ENCODE results near the gene STK38. TPM values are rescaled to one million over a fixed set of nuclear protein-coding genes. Genes with fewer than 3 reads are reported as not detected.
"Not testable (repeated sequence)": the region's sequence is repeated elsewhere in the genome, so short reads cannot be mapped to it uniquely, and the experiment has no call there.

Gene STK38
- total RNA-seq, 1 experiment from 2014 or later: 67.6 TPM

DNA sequence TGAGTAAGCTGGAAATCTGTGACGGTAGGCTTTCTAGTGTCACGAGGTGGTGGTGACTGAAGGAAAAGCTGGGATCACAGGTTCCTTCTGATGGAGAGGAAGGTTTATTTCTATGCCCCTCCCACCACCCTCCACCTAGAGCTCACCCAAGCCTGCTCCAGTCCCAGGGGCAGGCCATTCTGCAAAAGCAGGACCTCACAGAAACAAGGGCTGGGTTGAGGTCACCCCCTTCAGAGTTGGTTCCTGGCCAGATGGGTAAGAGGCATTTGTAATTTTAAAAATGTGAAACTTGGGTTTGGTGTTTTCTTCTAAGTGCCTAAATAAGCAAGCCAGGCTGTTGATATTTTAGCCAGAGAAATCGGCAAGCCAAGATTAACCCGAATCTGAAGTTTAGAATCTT is 57.9 kb downstream of the STK38 start:
- DNase-seq (ENCODE audit: low read depth): no peak

DNA sequence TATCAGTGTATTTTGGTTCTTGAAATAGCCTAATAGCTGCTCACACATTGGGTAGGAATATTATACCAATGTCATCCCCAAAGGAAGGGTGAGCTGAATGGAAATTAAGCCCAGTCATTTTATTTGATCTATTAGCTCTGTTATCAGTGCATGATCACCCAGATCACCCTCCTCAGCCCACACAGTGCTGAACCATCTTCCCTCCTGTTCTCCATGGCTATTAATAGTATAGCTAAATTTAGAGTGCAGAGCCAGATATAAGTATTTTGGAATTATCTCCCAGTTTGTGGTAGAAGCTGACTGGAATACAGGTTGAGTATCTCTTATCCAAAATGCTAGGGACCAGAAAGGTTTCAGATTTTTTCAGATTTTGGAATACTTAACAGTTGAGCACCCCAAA is 59.1 kb downstream of the STK38 start:
- DNase-seq (ENCODE audit: low read depth): no peak

DNA sequence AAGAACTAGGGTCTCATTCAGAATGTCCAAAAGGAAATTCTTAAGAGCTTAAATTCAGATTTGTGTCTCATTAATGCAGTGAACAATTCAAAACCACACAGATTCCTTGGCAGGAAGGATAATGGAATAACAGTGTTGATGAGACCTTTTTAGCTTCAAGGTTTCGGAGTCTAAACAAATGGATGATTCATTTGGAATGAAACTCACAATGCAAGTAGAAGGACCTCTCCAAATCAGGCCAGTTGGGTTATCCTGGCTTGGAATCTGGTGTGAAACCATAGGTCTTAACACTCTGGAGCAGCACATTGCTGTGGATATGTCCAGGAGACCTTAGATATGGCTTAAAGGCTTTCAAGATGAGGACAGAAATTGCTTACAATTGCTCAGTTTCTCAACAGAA is 59.6 kb downstream of the STK38 start:
- peak; percentile 67 for DNase-seq (ENCODE audit: low read depth)

DNA sequence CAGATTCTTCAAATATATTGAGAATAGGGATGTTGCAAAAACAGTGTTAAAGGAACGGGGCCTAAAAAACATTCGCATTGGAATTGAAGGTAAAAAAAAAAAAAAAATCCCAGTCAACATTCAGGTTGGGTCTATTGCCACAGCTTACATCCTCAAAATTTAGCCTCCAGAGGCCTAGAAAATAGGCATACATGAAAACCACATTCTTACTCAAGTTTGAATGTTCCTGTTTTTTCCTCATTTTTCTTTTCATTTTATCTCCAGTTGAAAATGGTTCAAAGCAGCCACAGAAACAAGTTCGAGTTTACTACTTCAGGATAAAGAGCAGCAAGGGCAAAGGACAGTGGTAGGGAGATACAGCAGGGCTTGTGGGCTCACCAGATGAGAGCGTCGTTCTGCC is 62.5 kb downstream of the STK38 start:
- no peak for DNase-seq (ENCODE audit: low read depth)

DNA sequence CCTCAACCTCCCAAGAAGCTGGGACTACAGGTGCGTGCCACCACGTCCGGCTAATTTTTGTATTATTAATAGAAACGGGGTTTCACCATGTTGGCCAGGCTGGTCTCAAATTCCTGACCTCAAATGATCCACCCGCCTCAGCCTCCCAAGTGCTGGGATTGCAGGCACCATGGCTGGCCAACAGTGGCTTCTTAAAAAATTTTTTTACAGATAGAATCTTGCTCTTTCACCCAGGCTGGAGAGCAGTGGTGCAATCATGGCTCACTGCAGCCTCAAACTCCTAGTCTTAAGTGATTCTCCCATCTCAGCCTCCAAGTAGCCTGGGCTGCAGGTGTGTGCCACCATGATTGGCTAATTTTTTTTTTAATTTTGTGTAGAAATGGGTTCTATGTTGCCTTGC is 64.0 kb downstream of the STK38 start:
- DNase-seq (ENCODE audit: low read depth): not testable (repeated sequence)

DNA sequence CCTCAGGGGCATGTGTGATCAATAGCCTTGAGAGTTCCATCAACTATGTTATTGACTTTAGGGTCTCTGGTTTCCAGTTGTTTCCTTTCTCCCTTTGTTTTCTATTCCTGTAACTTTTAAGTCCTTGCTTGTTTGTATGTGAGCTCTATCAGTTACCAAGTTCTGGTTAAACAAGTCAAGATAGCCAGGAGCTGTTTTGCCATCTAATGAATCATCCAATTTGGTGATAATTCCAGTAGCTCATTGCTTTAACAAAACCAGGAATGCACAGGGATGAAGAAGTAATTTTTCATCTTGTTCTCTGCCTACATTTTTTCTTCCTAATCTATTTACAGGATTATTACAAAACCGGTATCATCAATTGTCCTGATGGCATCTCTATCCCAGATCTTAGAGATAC is 68.0 kb downstream of the STK38 start:
- DNase-seq (ENCODE audit: low read depth): no peak

DNA sequence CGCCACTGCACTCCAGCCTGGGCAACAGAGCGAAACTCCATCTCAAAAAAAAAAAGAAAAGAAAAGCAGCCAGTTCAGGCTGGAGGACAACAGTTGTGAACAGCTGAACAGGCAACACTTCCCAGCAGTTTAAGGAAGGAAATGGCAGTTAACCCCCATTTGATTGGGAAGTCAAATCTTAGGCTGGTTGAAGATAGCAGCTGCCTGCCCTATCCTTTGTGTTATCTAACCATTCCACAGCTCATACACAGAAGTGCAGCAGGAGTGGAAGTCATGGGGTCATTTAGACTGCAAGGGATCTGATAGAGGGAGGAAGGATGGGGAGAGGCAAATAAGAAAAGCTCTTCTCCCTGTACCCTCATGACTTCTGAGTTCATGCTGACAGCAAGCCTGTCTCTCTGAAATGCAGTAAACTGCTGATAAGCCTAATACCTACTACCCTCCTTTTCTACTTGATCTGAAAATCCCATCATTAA is 69.2 kb downstream of the STK38 start:
- no peak for DNase-seq (ENCODE audit: low read depth)

DNA sequence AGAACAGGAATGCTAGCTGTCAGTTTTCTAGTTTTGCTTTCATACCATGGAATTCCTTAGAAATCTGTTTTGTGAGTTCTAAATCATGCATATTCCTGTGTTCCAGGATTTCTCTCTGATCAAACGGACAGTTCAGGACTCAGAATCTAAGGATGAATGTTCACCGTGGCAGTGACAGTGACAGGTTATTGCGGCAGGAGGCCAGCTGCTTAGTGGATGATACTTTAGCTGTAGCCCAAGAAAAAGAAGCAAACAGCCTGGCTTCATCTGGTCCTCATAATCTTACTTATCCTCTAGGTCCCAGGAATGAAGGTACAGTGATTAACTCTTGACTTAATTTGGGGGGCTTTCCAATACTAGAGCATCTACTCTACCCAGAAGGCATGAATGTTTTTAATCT is 77.3 kb downstream of the STK38 start:
- no peak for DNase-seq (ENCODE audit: low read depth)

DNA sequence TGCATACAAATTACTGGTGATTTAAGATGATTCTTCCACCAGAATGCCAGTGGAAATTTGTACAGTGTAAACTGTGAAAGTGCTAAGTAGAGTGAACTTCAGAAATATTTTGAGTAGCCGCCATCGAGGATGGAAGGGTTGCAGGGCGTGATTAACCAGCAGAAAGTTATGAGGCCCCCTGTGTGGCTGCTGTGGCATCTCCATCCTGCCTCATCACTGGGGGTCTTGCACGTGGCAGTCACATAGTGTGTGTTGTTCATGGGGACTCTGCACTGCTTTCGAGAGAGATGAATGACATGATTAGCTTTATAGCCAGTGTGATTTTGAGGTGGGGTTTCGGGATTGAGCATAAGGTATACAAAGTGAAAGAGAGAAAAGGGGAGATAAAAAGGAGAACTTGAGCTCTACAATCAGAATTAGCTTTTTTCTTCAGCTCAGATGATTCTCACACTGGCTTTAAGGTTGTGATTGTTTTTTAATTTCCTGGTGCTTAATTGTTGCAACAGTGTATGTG is 78.1 kb downstream of the STK38 start:
- no peak for DNase-seq (ENCODE audit: low read depth)

DNA sequence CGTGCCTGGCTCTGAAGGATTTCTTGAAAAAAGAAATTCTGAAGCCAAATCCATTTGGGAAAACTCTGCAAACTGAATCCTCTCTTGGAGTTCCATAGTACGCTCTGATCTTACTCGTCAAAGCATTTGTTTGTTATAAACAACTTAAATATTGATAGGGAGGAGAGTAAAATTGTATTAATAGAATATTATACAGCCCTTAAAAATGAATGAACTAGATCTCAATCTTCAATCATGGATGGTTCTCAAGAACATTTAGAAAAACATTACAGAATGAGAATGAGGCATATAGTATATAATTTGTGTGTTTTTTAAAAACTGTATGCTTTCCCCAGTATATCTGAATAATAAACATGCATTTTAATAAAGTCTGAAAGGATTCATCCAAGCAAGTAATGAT is 79.7 kb downstream of the STK38 start:
- DNase-seq (ENCODE audit: low read depth): no peak

DNA sequence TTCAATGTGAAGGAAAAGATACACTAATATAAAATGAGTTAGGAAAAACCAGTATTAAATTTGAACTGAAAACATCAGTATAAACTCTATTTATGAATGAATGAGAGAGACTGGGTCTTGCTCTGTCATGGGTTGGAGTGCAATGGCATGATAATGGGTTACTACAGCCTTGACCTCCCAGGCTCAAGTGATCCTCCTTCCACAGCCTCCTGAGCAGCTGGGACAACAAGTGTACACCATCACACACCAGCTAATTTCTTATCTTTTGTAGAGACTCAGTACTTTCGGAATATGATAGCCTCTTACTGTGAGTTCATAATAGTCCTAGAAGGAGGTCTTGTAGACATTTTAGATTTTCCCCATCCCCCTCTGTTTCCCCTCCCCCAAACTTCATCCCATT is 83.0 kb downstream of the STK38 start:
- DNase-seq (ENCODE audit: low read depth): no peak

DNA sequence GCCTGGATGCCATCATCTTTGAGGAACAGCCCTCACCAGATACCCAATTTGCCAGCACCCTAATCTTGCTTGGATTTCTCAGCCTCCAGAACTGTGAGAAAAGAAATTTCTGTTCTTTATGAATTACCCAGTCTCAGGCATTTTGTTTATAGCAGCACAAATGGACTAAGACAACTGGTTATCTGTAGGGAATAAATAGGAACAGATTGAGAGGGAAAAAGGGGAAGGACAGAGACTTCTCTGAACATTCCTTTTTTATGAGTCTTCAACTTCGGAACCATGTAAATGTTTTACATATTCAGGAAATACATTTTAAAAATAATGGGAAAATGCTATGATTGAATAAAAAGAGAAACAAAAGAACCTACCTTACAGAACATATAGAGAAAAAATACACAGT is 83.6 kb downstream of the STK38 start:
- DNase-seq (ENCODE audit: low read depth): no peak

DNA sequence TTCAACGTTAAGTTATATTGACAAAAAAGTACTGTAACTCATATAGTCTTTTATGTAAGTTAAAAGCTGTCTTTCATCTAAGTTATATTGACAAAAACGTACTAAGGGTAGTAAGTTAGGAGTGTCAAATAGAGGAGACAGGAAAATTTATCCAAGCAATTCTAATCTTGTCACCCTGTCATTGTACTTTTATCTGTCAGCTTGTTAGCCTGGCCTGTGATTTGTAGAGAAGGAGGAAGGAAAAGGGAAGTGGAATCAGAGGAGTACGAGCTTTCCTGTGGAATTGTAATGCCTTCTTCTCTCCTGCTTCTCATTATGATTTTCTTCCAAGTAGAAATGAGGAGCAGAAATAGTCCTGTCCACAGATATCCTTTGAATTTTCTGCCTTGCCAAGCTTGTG is 85.6 kb downstream of the STK38 start:
- no peak for DNase-seq (ENCODE audit: low read depth)

DNA sequence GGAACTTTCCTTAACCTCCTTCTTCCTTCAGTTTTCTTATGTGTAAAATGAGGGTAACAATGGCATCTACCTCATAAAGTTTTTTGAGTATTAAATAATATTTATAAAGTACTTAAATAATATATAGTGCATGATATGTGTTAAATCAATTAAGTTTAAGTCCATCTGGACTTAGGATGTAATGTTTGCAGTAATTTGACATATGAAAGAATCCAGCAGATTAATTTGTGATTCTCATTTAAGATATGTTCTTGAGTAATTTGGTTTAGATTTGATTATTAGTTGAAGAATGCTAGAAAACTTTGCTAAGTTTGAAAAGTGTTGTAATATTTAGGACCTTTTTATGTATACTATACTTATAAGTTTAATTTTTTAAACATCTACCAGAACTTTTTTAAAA is 86.4 kb downstream of the STK38 start:
- DNase-seq (ENCODE audit: low read depth): no peak

DNA sequence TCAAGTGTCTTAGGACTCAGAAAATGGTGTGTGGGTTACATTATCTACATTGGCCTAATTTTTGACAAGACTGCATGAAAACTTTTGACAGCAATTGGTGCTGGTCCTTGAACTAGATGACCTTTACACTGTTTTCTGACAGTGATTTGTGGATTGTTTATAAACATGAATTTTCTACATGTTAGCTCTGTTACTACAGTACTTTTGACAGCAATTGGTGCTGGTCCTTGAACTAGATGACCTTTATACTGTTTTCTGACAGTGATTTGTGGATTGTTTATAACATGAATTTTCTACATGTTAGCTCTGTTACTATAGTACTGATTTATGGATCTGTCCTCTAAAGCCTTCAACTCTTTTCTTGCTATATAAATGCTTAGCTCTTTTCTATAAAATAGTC is 87.8 kb downstream of the STK38 start:
- DNase-seq (ENCODE audit: low read depth): peak; percentile 48

DNA sequence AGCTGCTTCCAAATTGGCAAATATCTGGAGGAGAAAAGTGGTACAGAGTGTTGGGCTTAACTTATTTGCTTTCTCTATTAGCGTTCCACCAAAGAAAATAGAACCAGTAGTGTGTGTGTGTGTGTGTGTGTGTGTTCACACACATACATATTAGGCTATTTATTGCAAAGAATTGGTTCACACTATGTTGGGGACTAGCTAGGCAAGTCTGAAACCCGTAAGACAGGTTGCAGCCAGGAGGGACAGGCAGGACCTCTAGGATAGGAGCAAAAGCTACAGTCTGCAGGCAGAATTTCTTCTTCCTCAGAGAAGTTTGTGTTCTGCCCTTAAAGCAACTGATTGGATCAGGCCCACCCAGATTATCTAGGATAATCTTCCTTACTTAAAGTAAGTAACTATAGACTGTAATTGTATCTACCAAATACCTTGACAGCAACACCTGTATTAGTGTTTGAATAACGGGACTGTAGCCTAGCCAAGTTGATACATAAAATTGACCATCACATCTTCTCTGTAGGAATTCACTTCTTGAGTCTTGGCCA is 91.7 kb downstream of the STK38 start:
- DNase-seq (ENCODE audit: low read depth): no peak

DNA sequence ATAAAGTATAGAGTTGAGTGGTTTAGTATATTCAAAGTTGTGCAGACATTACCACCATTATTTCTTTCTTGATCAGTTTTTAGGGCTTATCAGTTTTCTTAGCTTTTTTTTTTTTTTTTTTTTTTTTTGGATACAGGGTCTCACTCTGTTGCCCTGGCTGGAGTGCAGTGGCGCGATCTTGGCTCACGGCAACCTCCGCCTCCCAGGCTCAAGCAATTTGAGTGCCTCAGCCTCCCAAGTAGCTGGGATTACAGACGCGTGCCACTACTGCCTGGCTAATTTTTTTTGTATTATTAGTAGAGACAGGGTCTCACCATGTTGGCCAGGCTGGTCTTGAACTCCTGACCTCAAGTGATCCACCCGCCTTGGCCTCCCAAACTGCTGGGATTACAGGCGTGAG is 94.4 kb downstream of the STK38 start:
- DNase-seq (ENCODE audit: low read depth): not testable (repeated sequence)

DNA sequence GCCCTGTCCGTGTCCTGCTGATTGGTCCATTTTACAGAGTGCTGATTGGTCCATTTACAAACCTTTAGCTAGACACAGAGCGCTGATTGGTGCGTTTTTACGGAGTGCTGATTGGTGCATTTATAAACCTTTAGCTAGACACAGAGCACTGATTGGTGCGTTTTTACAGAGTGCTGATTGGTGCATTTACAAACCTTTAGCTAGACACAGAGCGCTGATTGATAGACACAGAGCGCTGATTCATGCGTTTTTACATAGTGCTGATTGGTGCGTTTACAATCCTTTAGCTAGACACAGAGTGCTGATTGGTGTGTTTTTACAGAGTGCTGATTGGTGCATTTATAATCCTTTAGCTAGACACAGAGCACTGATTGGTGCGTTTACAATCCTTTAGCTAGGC is 98.1 kb downstream of the STK38 start:
- not testable (repeated sequence) for DNase-seq (ENCODE audit: low read depth)

DNA sequence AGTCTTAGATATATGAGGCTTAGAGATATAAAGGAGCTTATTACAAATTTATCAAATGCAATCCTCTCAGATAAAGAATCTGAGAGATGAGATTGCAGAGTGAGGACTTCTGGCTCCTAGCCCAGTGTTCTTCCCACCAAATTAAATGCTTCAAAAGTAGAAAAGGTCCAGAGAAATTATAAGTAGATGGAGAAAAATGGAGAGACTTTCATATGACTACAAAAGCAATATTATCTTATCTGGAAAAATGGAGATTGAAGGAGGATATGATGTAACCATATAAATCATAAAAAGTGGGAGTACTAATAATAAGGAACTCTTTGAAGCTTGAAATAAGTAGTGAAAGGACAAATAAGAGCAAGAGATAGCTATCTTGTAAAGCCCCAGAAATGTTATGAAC is 101.7 kb downstream of the STK38 start:
- DNase-seq (ENCODE audit: low read depth): no peak

DNA sequence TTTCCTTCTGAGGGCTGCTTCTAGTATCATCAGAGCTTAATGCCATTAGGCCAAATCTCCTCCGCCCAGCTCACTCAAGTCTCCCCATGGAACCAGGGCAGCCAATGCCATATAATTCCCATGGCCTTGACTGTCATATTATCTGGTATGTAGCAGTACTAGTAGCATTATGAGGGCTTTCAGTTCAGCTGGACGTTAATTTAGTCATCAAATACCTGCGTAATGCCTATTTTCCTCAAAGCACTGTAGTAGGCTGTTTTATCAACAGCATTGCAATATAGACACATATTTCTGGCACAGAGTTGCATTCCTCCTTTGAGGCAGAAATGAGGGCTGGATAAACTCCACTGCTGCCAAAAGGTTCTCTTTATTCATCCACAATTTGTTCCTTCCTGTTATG is 102.8 kb downstream of the STK38 start:
- no peak for DNase-seq (ENCODE audit: low read depth)

All from M059J (cell line).